OCI-LY7 (cell line): ENCODE results near the gene DMD.

Experiments used
- EZH2phosphoT487 ChIP-seq: fragments of 200-600 bp; sonication (generic); IDR thresholded peaks from 2 replicates; pipeline ENCODE4 v1.6.1; 2018; ENCODE audit warnings: low read depth, borderline replicate concordance, mild to moderate bottlenecking, mixed run types, antibody characterized with exemption, low read length, moderate library complexity, mixed read lengths
- TF ChIP-seq, protein P1 (sequence below): fragments of 200-600 bp; sonication (generic); conservative IDR thresholded peaks from 2 replicates; pipeline ENCODE4 v1.5.1; 2014; ENCODE audit warnings: mild to moderate bottlenecking, antibody characterized with exemption, low read length, moderate library complexity, mixed read lengths

DNA sequence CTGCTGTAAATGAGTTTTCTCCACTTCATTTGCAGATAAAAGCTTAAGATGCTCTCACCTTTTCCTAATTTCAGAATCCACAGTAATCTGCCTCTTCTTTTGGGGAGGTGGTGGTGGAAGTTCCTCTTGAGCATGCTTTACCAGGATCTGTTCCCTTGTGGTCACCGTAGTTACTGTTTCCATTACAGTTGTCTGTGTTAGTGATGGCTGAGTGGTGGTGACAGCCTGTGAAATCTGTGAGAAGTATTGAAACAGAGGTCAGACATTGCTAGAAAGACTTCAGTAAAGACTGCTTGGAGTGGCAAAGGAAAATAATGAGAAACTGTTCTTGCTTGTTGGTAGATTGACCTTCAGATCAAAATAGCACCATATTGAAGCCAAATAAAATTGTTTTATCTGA is 666.2 kb downstream of the DMD start:
- TF ChIP-seq, protein P1, sequence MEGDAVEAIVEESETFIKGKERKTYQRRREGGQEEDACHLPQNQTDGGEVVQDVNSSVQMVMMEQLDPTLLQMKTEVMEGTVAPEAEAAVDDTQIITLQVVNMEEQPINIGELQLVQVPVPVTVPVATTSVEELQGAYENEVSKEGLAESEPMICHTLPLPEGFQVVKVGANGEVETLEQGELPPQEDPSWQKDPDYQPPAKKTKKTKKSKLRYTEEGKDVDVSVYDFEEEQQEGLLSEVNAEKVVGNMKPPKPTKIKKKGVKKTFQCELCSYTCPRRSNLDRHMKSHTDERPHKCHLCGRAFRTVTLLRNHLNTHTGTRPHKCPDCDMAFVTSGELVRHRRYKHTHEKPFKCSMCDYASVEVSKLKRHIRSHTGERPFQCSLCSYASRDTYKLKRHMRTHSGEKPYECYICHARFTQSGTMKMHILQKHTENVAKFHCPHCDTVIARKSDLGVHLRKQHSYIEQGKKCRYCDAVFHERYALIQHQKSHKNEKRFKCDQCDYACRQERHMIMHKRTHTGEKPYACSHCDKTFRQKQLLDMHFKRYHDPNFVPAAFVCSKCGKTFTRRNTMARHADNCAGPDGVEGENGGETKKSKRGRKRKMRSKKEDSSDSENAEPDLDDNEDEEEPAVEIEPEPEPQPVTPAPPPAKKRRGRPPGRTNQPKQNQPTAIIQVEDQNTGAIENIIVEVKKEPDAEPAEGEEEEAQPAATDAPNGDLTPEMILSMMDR = no peak
- no peak for TF ChIP-seq EZH2phosphoT487
